Smooth muscle cell (in vitro differentiated cells): Measurements from ENCODE around the gene IDE. TPM values are rescaled to one million over a fixed set of nuclear protein-coding genes. Genes with fewer than 3 reads are reported as not detected.

Source experiments
- DNase-seq: peaks from one replicate; lab custom pipeline; 2025; ENCODE audit not compliant: unreplicated experiment; lab: John Stamatoyannopoulos, UW
- H2AFZ ChIP-seq: fragments of 200-600 bp; sonication (generic); 2 replicates; pipeline ENCODE4 v1.6.0; 2016; ENCODE audit warnings: antibody characterized with exemption, low read depth, mild to moderate bottlenecking
- H3F3A ChIP-seq: fragments of 200-600 bp; sonication (generic); 2 replicates; pipeline ENCODE4 v1.6.0; 2017; ENCODE audit warnings: antibody characterized with exemption, low read depth
- H3K27ac ChIP-seq: fragments of 200-600 bp; sonication (generic); 2 replicates; pipeline ENCODE4 v1.5.1; 2016; ENCODE audit warnings: low read depth, mild to moderate bottlenecking
- H3K27me3 ChIP-seq: fragments of 200-600 bp; sonication (generic); 2 replicates; pipeline ENCODE4 v1.6.1; 2016; ENCODE audit warnings: low read depth, mild to moderate bottlenecking
- H3K36me3 ChIP-seq: fragments of 200-600 bp; sonication (generic); 2 replicates; pipeline ENCODE4 v1.5.1; 2016; ENCODE audit warnings: low read depth
- H3K4me1 ChIP-seq: fragments of 200-600 bp; sonication (generic); 2 replicates; pipeline ENCODE4 v1.5.1; 2016; ENCODE audit warnings: low read depth
- H3K4me2 ChIP-seq: fragments of 200-600 bp; sonication (generic); 2 replicates; pipeline ENCODE4 v1.6.0; 2016; ENCODE audit warnings: mild to moderate bottlenecking
- H3K4me3 ChIP-seq: fragments of 200-600 bp; sonication (generic); 2 replicates; pipeline ENCODE4 v1.5.1; 2016; ENCODE audit warnings: mild to moderate bottlenecking
- H3K79me2 ChIP-seq: fragments of 200-600 bp; sonication (generic); 2 replicates; pipeline ENCODE4 v1.6.0; 2016; ENCODE audit warnings: low read depth, mild to moderate bottlenecking
- H3K9ac ChIP-seq: fragments of 200-600 bp; sonication (generic); 2 replicates; pipeline ENCODE4 v1.6.0; 2016; ENCODE audit warnings: low read depth
- H3K9me3 ChIP-seq: fragments of 200-600 bp; sonication (generic); replicated peaks from 2 replicates; pipeline ENCODE4 v1.5.1; 2016; ENCODE audit warnings: low read depth
- H4K20me1 ChIP-seq: fragments of 200-600 bp; sonication (generic); 2 replicates; pipeline ENCODE4 v1.6.0; 2016; ENCODE audit warnings: low read depth
- CTCF ChIP-seq: fragments of 200-600 bp; sonication (generic); IDR thresholded peaks from 2 replicates; pipeline ENCODE4 v1.5.1; 2017; ENCODE audit warnings: borderline replicate concordance, mild to moderate bottlenecking, antibody characterized with exemption; ENCODE audit not compliant: insufficient read depth, poor library complexity, severe bottlenecking
- WGBS: methylation state at CpG from one replicate; pipeline ENCODE4 v1.1.7; 2016; ENCODE audit warnings: low lambda C conversion rate; 5-methylcytosine and 5-hydroxymethylcytosine counted together
- polyA plus RNA-seq: library from polyadenylated mRNA; unstranded; fragments of >200 nt; fragmentation: Nextera tagmentation; extraction: Ambion mirVana; gene quantifications from 2 replicates; pipeline ENCODE4 v1.2.1, GENCODE V29; 2016
- total RNA-seq: library from RNA; depleted of rRNA; stranded (reverse); fragments of >200 nt; gene quantifications from 2 replicates; pipeline ENCODE4 v1.2.3, GENCODE V29; 2014

Gene IDE
- total and polyA plus RNA-seq, 2 experiments from 2014 or later: 12.8 to 30.6 TPM

- H3K4me3 ChIP-seq: no peak overlapping the region
- H3K79me2 ChIP-seq: peaks cover 15% of the 10 kb centered on the region
- peaks cover 12% of the 10 kb centered on the region for H4K20me1 ChIP-seq
Observed at GRCh38 chr10:92552310-92552709, 21.6 kb downstream of the IDE start.

GRCh38 chr10:92550924-92551323 lies 23.0 kb downstream of the IDE start:
- Histone ChIP-seq H3K27me3 (no peaks in the 10 kb centered on the region), H3K79me2 (peaks cover 20% of the 10 kb centered on the region), H3K36me3 (peaks cover 9% of the 10 kb centered on the region), H2AFZ (no peak overlapping the region), H3F3A (no peaks in the 10 kb centered on the region), H3K4me1 (no peaks in the 10 kb centered on the region), H3K27ac (no peak overlapping the region), H4K20me1 (peaks cover 20% of the 10 kb centered on the region), H3K4me2 (no peak overlapping the region), H3K9ac (no peak overlapping the region), H3K4me3 (no peak overlapping the region), H3K9me3 (no peaks in the 10 kb centered on the region)
- no peak for TF ChIP-seq CTCF
- no peak for DNase-seq
- WGBS: 74% methylated on average over 2 of the region's 2 CpGs

More at GRCh38 chr10:92552310-92552709, 21.6 kb downstream of the IDE start:
- Histone ChIP-seq H2AFZ (no peak overlapping the region), H3K4me1 (no peaks in the 10 kb centered on the region), H3K27ac (no peak overlapping the region), H3K4me2 (no peak overlapping the region), H3K9ac (no peak overlapping the region), H3F3A (no peaks in the 10 kb centered on the region), H3K36me3 (peaks cover 9% of the 10 kb centered on the region), H3K27me3 (no peaks in the 10 kb centered on the region), H3K9me3 (no peaks in the 10 kb centered on the region)
- DNase-seq: no peak
- 93% methylated on average over 5 of the region's 5 CpGs for WGBS
- no peak for TF ChIP-seq CTCF

GRCh38 chr10:92547676-92548075 lies 26.2 kb downstream of the IDE start:
- Histone ChIP-seq H2AFZ (no peak overlapping the region), H3K36me3 (no peaks in the 10 kb centered on the region), H4K20me1 (peaks cover 51% of the 10 kb centered on the region), H3K79me2 (peaks cover 19% of the 10 kb centered on the region), H3F3A (peaks cover 6% of the 10 kb centered on the region), H3K27me3 (no peaks in the 10 kb centered on the region), H3K4me2 (no peak overlapping the region), H3K4me1 (no peaks in the 10 kb centered on the region), H3K9ac (no peak overlapping the region), H3K9me3 (no peaks in the 10 kb centered on the region), H3K27ac (no peak overlapping the region), H3K4me3 (no peak overlapping the region)
- DNase-seq: no peak
- no peak for TF ChIP-seq CTCF
- 87% methylated on average over 4 of the region's 4 CpGs for whole genome bisulfite sequencing

GRCh38 chr10:92545556-92545955 lies 28.3 kb downstream of the IDE start:
- no peak for DNase-seq
- H3K9ac ChIP-seq: no peak overlapping the region
- H3K4me3 ChIP-seq: no peak overlapping the region
- no peak for TF ChIP-seq CTCF
- 79% methylated on average over 1 of the region's 1 CpG for WGBS
- no peaks in the 10 kb centered on the region for H3K27me3 ChIP-seq
- no peaks in the 10 kb centered on the region for H3K36me3 ChIP-seq
- peaks cover 17% of the 10 kb centered on the region for H3K79me2 ChIP-seq
- no peak overlapping the region for H2AFZ ChIP-seq
- H3K27ac ChIP-seq: no peak overlapping the region
- no peak overlapping the region for H3K4me2 ChIP-seq
- peaks cover 6% of the 10 kb centered on the region for H3F3A ChIP-seq
- no peaks in the 10 kb centered on the region for H3K4me1 ChIP-seq
- peaks cover 64% of the 10 kb centered on the region for H4K20me1 ChIP-seq
- no peaks in the 10 kb centered on the region for H3K9me3 ChIP-seq
